ENCODE measurements around the gene SDK1.
A peak's percentile ranks its signal among the peaks of the same experiment; 100 is the strongest.

Gene SDK1, protein sequence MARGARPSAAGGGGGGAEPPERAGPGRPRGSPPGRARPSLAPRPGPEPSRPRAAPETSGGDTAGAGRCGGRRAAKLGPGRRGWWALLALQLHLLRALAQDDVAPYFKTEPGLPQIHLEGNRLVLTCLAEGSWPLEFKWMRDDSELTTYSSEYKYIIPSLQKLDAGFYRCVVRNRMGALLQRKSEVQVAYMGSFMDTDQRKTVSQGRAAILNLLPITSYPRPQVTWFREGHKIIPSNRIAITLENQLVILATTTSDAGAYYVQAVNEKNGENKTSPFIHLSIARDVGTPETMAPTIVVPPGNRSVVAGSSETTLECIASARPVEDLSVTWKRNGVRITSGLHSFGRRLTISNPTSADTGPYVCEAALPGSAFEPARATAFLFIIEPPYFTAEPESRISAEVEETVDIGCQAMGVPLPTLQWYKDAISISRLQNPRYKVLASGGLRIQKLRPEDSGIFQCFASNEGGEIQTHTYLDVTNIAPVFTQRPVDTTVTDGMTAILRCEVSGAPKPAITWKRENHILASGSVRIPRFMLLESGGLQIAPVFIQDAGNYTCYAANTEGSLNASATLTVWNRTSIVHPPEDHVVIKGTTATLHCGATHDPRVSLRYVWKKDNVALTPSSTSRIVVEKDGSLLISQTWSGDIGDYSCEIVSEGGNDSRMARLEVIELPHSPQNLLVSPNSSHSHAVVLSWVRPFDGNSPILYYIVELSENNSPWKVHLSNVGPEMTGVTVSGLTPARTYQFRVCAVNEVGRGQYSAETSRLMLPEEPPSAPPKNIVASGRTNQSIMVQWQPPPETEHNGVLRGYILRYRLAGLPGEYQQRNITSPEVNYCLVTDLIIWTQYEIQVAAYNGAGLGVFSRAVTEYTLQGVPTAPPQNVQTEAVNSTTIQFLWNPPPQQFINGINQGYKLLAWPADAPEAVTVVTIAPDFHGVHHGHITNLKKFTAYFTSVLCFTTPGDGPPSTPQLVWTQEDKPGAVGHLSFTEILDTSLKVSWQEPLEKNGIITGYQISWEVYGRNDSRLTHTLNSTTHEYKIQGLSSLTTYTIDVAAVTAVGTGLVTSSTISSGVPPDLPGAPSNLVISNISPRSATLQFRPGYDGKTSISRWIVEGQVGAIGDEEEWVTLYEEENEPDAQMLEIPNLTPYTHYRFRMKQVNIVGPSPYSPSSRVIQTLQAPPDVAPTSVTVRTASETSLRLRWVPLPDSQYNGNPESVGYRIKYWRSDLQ (N-terminal part only)

DNA sequence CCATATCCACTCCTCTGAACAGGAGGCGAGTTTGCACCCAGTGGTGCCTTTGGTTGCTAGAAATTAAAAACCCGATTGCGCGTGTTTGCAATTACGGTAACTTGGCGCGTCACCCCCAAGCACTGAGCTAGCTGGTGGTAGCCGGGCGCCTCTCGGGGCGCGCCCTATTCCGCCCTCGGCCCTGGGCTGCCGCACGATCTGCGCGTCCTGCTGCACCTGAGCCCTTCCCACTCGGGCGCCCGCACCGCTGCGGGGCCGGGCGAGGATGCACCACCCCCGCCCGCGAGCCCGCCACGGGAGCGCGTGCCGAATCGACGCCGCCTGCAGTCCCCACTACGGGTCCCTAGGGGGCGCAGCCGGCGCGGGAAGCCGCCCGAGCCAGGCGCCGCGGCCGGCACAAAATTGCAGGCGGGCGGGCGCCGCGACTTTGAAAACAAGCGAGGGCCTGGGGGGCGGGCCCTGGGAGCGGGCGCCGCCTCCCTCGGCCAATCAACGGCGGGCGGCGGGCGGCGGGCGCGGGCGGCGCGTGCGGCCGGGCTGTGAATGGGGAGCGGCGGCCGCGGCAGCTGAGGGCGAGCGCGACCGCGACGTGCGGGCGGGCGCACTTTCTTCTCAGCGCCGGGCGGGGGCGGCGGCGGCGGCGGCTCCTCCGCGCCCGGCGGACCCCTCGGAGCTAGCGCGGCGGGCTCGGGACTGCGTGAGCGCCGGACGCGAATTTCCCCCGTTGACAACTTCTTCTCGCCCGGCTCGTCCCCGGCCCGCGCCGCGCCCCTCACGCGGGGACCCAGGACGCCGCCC is at the start of gene SDK1:
Gene SDK1, plus strand, starts transcription at position 602 of the 798 bp plus-strand sequence. CDS start 335 bp downstream, outside the sequence.
- DNase-seq (ENCODE audit: low read depth) = peak; percentile 55
- TF ChIP-seq, protein P1, sequence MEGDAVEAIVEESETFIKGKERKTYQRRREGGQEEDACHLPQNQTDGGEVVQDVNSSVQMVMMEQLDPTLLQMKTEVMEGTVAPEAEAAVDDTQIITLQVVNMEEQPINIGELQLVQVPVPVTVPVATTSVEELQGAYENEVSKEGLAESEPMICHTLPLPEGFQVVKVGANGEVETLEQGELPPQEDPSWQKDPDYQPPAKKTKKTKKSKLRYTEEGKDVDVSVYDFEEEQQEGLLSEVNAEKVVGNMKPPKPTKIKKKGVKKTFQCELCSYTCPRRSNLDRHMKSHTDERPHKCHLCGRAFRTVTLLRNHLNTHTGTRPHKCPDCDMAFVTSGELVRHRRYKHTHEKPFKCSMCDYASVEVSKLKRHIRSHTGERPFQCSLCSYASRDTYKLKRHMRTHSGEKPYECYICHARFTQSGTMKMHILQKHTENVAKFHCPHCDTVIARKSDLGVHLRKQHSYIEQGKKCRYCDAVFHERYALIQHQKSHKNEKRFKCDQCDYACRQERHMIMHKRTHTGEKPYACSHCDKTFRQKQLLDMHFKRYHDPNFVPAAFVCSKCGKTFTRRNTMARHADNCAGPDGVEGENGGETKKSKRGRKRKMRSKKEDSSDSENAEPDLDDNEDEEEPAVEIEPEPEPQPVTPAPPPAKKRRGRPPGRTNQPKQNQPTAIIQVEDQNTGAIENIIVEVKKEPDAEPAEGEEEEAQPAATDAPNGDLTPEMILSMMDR (IDR thresholded peaks at IDR 0.05; ENCODE audit: control insufficient read depth, extremely low read depth, insufficient read depth) = peak; percentile 95
- peak within 1 kb of the TSS; percentile 46 for H3K4me3 ChIP-seq (ENCODE audit: low read depth, low read length)

DNA sequence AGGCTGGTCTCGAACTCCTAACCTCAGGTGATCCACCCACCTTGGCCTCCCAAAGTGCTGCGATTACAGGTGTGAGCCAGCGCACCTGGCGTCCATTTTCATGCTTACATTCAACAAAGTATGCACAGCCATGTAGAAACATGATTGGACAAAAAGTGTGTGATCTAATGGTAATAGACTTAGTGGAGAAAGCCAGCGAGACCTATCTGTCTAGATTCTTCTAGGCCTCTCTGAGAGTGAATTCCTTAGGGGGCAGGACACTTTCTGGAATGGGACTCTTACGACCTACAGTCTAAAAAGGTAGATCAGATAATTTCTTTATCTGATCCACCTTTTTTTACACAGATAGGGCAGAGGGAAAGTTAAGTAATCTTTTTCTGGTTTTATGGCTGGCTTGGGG is 46.3 kb upstream of the SDK1 start:
- no peak overlapping the region for H3K4me3 ChIP-seq (ENCODE audit: low read depth, low read length)
- DNase-seq (ENCODE audit: low read depth) = no peak
- TF ChIP-seq, protein P1 (IDR thresholded peaks at IDR 0.05; ENCODE audit: control insufficient read depth, extremely low read depth, insufficient read depth) = no peak

DNA sequence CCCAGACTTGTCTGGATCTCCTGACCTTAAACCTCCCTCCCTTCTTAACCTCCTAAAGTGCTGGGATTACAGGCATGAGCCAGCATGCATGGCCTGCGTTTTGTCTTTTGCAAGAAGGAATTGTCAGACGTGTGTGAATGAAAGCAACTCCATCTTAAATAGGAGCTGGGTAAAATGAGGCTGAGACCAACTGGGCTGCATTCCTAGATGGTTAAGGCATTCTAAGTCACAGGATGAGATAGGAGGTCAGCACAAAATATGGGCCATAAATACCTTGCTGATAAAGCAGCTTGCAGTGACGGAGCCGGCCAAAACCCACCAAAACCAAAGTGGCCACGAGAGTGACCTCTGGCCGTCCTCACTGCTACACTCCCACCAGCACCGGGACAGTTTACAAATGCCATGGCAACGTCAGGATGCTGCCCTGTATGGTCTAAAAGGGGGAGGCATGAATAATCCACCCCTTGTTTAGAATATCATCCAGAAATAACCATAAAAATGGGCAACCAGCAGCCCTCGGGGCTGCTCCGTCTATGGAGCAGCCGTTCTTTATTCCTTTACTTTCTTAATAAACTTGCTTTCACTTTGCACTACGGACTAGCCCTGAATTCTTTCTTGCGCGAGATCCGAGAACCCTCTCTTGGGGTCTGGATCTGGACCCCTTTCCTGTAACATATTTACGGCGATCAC is 41.2 kb upstream of the SDK1 start:
- H3K4me3 ChIP-seq (ENCODE audit: low read depth, low read length) = peak overlapping the region; percentile 49
- no peak for DNase-seq (ENCODE audit: low read depth)
- TF ChIP-seq, protein P1 (IDR thresholded peaks at IDR 0.05; ENCODE audit: control insufficient read depth, extremely low read depth, insufficient read depth) = no peak

DNA sequence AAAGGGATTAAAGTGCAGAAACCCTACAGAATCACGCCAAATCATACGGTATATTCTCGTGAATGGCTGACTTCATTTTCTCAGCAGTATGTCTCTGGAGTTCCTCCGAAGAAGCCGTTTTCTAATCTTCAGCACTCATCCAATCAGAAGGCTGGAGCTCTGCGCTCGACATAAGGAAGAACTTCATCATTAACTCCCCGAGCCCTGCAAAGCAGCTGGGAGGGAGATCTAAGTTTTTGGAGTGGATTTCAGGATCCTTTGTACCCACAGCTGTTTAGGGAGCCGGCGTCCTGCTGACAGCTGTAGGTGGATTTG is 40.7 kb upstream of the SDK1 start:
- TF ChIP-seq, protein P1 (IDR thresholded peaks at IDR 0.05; ENCODE audit: control insufficient read depth, extremely low read depth, insufficient read depth) = no peak
- DNase-seq (ENCODE audit: low read depth) = no peak

DNA sequence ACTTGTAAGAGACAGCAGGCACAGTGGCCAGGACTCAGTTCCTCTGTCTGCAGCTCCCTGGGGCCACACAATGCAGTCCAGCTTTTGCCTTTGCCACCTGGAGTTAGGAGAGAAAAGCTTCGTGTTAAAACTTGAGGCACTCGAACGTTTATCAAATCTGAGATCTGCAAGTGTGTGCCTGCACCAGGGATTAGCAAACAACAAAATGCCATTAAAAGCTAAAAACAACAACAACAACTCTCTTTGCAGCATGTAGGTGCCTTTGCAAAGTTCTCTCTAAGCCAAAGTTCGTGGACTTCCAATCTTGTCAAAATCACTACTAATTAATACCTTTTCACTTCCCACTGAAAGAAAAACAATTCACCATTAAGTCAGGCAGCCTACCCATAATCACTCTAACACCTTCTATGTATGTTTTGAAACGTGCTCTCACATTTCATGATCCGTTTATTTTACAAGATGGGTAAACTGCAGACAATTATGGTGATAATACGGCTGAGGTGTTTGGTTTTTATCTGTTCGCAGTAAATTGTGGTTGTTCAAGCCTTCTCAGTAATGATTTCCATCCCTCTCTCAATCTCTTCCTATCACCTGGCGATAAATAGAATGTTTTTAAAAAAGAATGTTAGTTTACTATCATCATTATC is 36.2 kb upstream of the SDK1 start:
- no peak overlapping the region for H3K4me3 ChIP-seq (ENCODE audit: low read depth, low read length)
- TF ChIP-seq, protein P1 (IDR thresholded peaks at IDR 0.05; ENCODE audit: control insufficient read depth, extremely low read depth, insufficient read depth) = no peak
- DNase-seq (ENCODE audit: low read depth) = no peak

More for the DNA sequence above, 40.7 kb upstream of the SDK1 start:
- H3K4me3 ChIP-seq (ENCODE audit: low read depth, low read length) = peak overlapping the region; percentile 49
